Limb (tissue), 2 donors: ENCODE data around the gene SERPINA10.
"Not testable (repeated sequence)": the region's sequence is repeated elsewhere in the genome, so short reads cannot be mapped to it uniquely, and the experiment has no call there.

Experiments
- DNase-seq, 2 donors: peaks; one replicate each; pipeline ENCODE4 v3.0.0-alpha.2; 2016; ENCODE audit errors: extremely low spot score in 2 of 2

Gene SERPINA10

GRCh38 chr14:94284221-94284620 lies 8.8 kb downstream of the SERPINA10 start:
- no peak for DNase-seq

GRCh38 chr14:94282991-94283723 lies 9.9 kb downstream of the SERPINA10 start:
- no peak for DNase-seq

- DNase-seq: no peak
Measured at GRCh38 chr14:94278731-94279130, 14.3 kb downstream of the SERPINA10 start.

- DNase-seq: not testable (repeated sequence)
Measured at GRCh38 chr14:94276898-94277561, 16.0 kb downstream of the SERPINA10 start.

- no peak for DNase-seq
Measured at GRCh38 chr14:94269156-94269555, 23.9 kb downstream of the SERPINA10 start.

GRCh38 chr14:94268582-94268981 lies 24.5 kb downstream of the SERPINA10 start:
- DNase-seq: not testable (repeated sequence)

- no peak for DNase-seq
Measured at GRCh38 chr14:94267352-94267751, 25.7 kb downstream of the SERPINA10 start.

- DNase-seq: not testable (repeated sequence)
Measured at GRCh38 chr14:94264195-94264594, 28.9 kb downstream of the SERPINA10 start.

GRCh38 chr14:94244182-94244581 lies 48.9 kb downstream of the SERPINA10 start:
- DNase-seq: no peak

- DNase-seq: no peak
Measured at GRCh38 chr14:94239406-94239805, 53.7 kb downstream of the SERPINA10 start.

GRCh38 chr14:94237983-94238382 lies 55.1 kb downstream of the SERPINA10 start:
- DNase-seq: no peak

- no peak for DNase-seq
Measured at GRCh38 chr14:94237046-94237445, 56.0 kb downstream of the SERPINA10 start.
